Measurements from ENCODE around the gene EPB41L4A.
"Not testable (repeated sequence)": the region's sequence is repeated elsewhere in the genome, so short reads cannot be mapped to it uniquely, and the experiment has no call there.

Gene EPB41L4A, protein sequence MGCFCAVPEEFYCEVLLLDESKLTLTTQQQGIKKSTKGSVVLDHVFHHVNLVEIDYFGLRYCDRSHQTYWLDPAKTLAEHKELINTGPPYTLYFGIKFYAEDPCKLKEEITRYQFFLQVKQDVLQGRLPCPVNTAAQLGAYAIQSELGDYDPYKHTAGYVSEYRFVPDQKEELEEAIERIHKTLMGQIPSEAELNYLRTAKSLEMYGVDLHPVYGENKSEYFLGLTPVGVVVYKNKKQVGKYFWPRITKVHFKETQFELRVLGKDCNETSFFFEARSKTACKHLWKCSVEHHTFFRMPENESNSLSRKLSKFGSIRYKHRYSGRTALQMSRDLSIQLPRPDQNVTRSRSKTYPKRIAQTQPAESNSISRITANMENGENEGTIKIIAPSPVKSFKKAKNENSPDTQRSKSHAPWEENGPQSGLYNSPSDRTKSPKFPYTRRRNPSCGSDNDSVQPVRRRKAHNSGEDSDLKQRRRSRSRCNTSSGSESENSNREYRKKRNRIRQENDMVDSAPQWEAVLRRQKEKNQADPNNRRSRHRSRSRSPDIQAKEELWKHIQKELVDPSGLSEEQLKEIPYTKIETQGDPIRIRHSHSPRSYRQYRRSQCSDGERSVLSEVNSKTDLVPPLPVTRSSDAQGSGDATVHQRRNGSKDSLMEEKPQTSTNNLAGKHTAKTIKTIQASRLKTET

DNA sequence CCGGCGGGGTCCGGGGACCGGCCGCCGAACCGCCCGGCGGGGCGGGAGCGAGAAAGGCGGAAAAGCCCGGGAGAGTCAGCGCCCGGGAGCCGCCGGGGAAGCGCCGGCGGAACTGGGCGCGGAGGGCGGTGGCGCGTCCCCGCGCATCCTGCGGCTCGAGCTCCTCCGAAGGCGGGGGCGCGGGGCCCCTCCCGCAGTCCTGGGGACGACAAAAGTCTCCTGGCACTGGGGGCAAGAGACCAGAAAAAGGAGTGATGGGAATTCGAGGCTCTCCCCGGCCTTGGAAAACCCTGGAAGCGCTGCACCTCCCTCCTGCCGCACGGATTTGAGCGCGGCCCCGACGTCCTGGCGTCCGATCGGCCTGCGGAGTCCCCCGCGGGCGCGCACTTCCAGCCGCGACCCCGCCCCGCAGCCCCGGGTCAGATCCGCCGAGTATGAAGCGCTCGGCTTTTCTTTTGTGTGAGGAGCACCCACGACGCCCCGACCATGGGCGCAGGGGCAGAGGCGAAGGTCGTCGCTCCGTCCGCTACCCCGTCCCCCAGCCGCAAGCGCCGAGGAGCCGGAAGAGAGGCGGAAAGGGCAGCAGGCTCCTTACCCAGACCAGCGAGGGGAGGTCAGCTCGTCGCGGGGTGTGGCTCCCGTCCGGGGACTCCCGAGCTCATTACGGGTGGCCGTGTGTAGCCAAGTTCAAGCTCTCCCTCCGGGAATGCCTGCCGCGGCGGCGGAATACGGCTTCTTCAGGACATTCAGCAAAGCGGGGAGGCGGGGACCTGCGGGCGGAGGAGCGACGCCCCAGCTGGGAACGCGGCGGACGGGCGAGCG, at the start of gene EPB41L4A:
EPB41L4A (minus strand) TSS at position 114 of the 822 bp plus-strand sequence. CDS start 238 bp downstream, outside the sequence.
- in situ Hi-C loops (cut with MboI; ENCODE audit: low sequenced_read_pairs), result no loop called here

- in situ Hi-C loops (cut with MboI; ENCODE audit: low sequenced_read_pairs), result no loop called here
Observed at GRCh38 chr5:112467485-112467884, 48.4 kb upstream of the EPB41L4A start.

DNA sequence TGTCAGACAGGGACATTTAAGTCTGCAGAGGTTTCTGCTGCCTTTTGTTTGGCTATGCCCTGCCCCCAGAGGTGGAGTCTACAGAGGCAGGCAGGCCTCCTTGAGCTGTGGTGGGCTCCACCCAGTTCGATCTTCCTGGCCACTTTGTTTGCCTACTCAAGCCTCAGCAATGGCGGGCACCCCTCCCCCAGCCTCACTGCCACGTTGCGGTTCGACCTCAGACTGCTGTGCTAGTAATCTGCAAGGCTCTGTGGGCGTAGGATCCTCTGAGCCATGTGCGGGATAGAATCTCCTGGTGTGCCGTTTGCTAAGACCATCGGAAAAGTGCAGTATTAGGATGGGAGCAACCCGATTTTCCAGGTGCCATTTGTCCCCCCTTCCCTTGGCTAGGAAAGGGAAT, 47.2 kb upstream of the EPB41L4A start:
- in situ Hi-C loops (cut with MboI; ENCODE audit: low sequenced_read_pairs), result not testable (repeated sequence)

- in situ Hi-C loops (cut with MboI; ENCODE audit: low sequenced_read_pairs), result not testable (repeated sequence)
Observed at GRCh38 chr5:112447187-112447760, 28.2 kb upstream of the EPB41L4A start.

GRCh38 chr5:112445626-112446350, 26.7 kb upstream of the EPB41L4A start:
- in situ Hi-C loops (cut with MboI; ENCODE audit: low sequenced_read_pairs), result no loop called here

DNA sequence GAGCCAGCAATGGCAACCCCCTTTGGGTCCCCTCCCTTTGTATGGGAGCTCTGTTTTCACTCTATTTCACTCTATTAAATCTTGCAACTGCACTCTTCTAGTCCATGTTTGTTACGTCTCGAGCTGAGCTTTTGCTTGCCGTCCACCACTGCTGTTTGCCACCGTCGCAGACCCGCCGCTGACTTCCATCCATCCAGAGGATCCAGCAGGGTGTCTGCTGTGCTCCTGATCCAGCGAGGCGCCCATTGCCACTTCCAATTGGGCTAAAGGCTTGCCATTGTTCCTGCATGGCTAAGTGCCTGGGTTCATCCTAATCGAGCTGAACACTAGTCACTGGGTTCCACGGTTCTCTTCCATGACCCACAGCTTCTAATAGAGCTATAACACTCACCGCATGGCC, 24.9 kb upstream of the EPB41L4A start:
- in situ Hi-C loops (cut with MboI; ENCODE audit: low sequenced_read_pairs), result not testable (repeated sequence)

DNA sequence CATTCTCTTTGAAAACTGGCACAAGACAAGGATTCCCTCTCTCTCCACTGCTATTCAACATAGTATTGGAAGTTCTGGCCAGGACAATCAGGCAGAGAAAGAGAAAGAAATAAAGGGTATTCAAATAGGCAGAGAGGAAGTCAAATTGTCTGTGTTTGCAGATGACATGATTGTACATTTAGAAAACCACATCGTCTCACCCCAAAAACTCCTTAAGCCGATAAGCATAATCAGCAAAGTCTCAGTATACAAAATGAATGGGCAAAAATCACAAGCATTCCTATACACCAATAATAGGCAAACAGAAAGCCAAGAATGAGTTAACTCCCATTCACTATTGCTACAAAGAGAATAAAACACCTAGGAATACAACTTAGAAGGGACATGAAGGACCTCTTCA, 21.0 kb upstream of the EPB41L4A start:
- in situ Hi-C loops (cut with MboI; ENCODE audit: low sequenced_read_pairs), result no loop called here

- in situ Hi-C loops (cut with MboI; ENCODE audit: low sequenced_read_pairs), result no loop called here
Observed at GRCh38 chr5:112436144-112436543, 17.1 kb upstream of the EPB41L4A start.

DNA sequence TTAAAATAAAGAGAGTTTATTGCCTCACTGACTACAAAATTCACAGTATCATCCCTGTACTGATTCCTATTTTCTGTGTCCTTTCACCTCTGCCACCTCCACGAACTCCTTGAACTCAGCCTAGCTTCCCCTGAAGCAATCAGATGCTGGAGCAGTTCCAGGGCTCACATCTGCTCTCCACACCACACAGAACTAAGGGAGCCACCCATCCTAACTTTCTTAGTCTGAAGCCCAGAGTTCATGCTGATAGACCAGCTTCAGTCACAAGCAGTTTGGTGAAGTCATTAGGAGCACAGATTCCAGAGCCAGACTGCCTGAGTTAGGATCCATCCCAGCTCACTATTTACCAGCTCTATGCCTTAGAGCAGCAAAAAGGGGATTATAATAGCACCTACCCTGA, 15.6 kb upstream of the EPB41L4A start:
- in situ Hi-C loops (cut with MboI; ENCODE audit: low sequenced_read_pairs), result no loop called here

DNA sequence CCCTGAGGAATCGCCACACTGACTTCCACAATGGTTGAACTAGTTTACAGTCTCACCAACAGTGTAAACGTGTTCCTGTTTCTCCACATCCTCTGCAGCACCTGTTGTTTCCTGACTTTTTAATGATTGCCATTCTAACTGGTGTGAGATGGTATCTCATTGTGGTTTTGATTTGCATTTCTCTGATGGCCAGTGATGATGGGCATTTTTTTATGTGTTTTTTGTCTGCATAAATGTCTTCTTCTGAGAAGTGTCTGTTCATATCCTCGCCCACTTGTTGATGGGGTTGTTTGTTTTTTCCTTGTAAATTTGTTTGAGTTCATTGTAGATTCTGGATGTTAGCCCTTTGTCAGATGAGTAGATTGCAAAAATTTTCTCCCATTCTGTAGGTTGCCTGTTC, 7.1 kb upstream of the EPB41L4A start:
- in situ Hi-C loops (cut with MboI; ENCODE audit: low sequenced_read_pairs), result not testable (repeated sequence)

GRCh38 chr5:112419986-112420864, 1.1 kb upstream of the EPB41L4A start:
- in situ Hi-C loops (cut with MboI; ENCODE audit: low sequenced_read_pairs), result no loop called here

GRCh38 chr5:112418659-112419163, 366 bp downstream of the EPB41L4A start:
- in situ Hi-C loops (cut with MboI; ENCODE audit: low sequenced_read_pairs), result no loop called here

DNA sequence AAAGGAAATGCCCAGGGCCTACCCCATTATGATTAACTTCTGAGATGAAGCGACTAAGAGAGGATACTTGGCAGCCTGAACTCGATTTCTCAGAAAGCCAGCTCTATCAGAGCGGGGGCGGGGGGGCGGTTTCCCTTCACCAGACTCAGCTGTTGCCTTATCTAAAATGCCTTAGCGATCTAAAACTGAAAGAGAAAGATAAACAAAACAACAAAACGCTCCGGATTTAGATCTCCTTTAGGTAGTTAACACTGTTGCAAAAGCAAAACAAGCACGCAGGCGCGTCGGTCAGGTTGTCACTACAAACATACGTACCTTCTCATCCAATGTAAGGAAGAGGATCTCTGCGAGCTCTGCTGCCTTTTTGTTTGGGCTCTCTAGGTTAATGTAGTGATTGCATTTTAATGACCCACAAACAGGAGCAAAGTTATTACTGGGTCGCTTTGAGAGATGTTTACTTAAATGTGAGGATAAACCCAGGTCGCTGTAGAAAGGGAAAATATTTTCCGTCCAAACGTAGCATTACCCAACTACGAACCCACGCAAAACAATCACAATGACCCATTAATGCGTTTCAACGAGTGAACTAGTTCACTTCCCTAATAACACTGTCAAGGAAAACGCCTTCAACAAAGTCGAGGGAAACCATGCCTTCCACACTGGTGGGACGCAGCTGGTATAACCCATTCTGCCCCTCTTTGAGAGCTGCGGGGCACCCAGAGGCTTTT, 982 bp downstream of the EPB41L4A start:
- in situ Hi-C loops (cut with MboI; ENCODE audit: low sequenced_read_pairs), result no loop called here

DNA sequence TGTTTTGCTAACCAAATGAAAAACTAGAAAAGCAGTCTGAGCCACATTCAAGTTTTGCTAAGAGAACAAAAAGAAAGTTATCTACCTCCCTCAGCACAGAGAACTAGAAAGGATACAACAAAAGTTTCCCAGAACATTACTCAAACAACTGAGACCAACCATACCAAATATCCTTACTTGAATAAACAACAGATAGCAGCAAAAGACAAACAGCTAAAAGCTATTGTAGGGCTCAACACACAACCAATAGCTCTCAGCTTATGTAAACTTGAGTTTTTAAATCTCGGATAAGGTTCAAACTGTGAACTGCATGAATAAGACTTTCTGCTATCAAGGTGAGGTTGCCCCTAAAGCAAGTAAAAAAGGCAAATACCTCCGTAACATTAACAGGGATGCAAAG, 3.5 kb downstream of the EPB41L4A start:
- in situ Hi-C loops (cut with MboI; ENCODE audit: low sequenced_read_pairs), result no loop called here

GRCh38 chr5:112413611-112414010, 5.5 kb downstream of the EPB41L4A start:
- in situ Hi-C loops (cut with MboI; ENCODE audit: low sequenced_read_pairs), result no loop called here

DNA sequence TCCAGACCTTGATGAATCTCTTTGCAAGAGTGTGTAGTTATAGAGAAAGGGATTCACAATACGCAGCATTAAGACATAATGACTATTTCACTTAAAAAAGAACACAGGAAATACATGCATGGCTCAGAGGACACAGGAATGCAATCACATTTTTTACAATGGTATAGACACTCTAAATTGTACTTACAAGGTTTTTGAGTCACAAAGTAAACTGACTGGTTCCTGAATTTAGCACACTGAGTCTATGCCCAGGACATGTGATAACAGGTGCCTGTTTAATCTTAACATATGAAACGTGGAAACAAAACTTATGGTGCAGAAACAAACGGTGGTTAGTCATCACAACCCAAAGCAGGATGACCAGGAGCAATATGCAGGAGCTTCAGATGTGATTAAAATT, 6.7 kb downstream of the EPB41L4A start:
- in situ Hi-C loops (cut with MboI; ENCODE audit: low sequenced_read_pairs), result no loop called here

- in situ Hi-C loops (cut with MboI; ENCODE audit: low sequenced_read_pairs), result no loop called here
Observed at GRCh38 chr5:112411903-112412302, 7.2 kb downstream of the EPB41L4A start.

- in situ Hi-C loops (cut with MboI; ENCODE audit: low sequenced_read_pairs), result no loop called here
Observed at GRCh38 chr5:112407666-112408065, 11.4 kb downstream of the EPB41L4A start.

- in situ Hi-C loops (cut with MboI; ENCODE audit: low sequenced_read_pairs), result no loop called here
Observed at GRCh38 chr5:112407240-112407639, 11.8 kb downstream of the EPB41L4A start.
